ENCODE results near the gene ZNF605.
"Not testable (repeated sequence)": the region's sequence is repeated elsewhere in the genome, so short reads cannot be mapped to it uniquely, and the experiment has no call there.

ZNF605 gene

GRCh38 chr12:132967736-132968135 is 11.6 kb upstream of the ZNF605 start:
- H3K4me3 ChIP-seq (ENCODE audit: low read depth, low read length) = no peak overlapping the region
- in situ Hi-C loops (cut with HindIII; ENCODE audit: low sequenced_read_pairs) = no loop called here
- DNase-seq (ENCODE audit: low read depth, low spot score) = no peak
- TF ChIP-seq CTCF (IDR thresholded peaks at IDR 0.05; ENCODE audit: low read depth, low read length) = no peak

- no peak overlapping the region for H3K4me3 ChIP-seq (ENCODE audit: low read depth, low read length)
- in situ Hi-C loops (cut with HindIII; ENCODE audit: low sequenced_read_pairs) = no loop called here
- no peak for TF ChIP-seq CTCF (IDR thresholded peaks at IDR 0.05; ENCODE audit: low read depth, low read length)
- DNase-seq (ENCODE audit: low read depth, low spot score) = no peak
Measured at GRCh38 chr12:132966676-132967415, 10.7 kb upstream of the ZNF605 start.

- no peak for DNase-seq (ENCODE audit: low read depth, low spot score)
- in situ Hi-C loops (cut with HindIII; ENCODE audit: low sequenced_read_pairs) = no loop called here
- no peak for TF ChIP-seq CTCF (IDR thresholded peaks at IDR 0.05; ENCODE audit: low read depth, low read length)
- no peak overlapping the region for H3K4me3 ChIP-seq (ENCODE audit: low read depth, low read length)
Measured at GRCh38 chr12:132965796-132966195, 9.7 kb upstream of the ZNF605 start.

- TF ChIP-seq CTCF (IDR thresholded peaks at IDR 0.05; ENCODE audit: low read depth, low read length) = peak; percentile 44
- DNase-seq (ENCODE audit: low read depth, low spot score); H3K4me3 ChIP-seq (ENCODE audit: low read depth, low read length); in situ Hi-C loops (cut with HindIII; ENCODE audit: low sequenced_read_pairs): not testable (repeated sequence)
Measured at GRCh38 chr12:132963947-132964346, 7.8 kb upstream of the ZNF605 start.

GRCh38 chr12:132961790-132962189 is 5.7 kb upstream of the ZNF605 start:
- in situ Hi-C loops (cut with HindIII; ENCODE audit: low sequenced_read_pairs); DNase-seq (ENCODE audit: low read depth, low spot score): not testable (repeated sequence)

GRCh38 chr12:132955094-132956010 is 754 bp downstream of the ZNF605 start:
- H3K4me3 ChIP-seq (ENCODE audit: low read depth, low read length) = peak overlapping the region; percentile 90
- TF ChIP-seq CTCF (IDR thresholded peaks at IDR 0.05; ENCODE audit: low read depth, low read length) = no peak
- peak; percentile 63 for DNase-seq (ENCODE audit: low read depth, low spot score)
- in situ Hi-C loops (cut with HindIII; ENCODE audit: low sequenced_read_pairs) = no loop called here

More at GRCh38 chr12:132961790-132962189, 5.7 kb upstream of the ZNF605 start:
- H3K4me3 ChIP-seq (ENCODE audit: low read depth, low read length) = not testable (repeated sequence)
